ENCODE measurements around the gene CPT2. TPM values are rescaled to one million over a fixed set of nuclear protein-coding genes. Genes with fewer than 3 reads are reported as not detected.

The CPT2 gene
- total RNA-seq, 1 donor from 2014 or later = 24.8 TPM

- H3K27me3 ChIP-seq = no peaks in the 10 kb centered on the region
- H3K36me3 ChIP-seq = peaks cover 23 to 25% of the 10 kb centered on the region in 2 donors
- no peaks in the 10 kb centered on the region for H3K4me1 ChIP-seq
- H3K9me3 ChIP-seq = no peaks in the 10 kb centered on the region
- TF ChIP-seq, protein P1, sequence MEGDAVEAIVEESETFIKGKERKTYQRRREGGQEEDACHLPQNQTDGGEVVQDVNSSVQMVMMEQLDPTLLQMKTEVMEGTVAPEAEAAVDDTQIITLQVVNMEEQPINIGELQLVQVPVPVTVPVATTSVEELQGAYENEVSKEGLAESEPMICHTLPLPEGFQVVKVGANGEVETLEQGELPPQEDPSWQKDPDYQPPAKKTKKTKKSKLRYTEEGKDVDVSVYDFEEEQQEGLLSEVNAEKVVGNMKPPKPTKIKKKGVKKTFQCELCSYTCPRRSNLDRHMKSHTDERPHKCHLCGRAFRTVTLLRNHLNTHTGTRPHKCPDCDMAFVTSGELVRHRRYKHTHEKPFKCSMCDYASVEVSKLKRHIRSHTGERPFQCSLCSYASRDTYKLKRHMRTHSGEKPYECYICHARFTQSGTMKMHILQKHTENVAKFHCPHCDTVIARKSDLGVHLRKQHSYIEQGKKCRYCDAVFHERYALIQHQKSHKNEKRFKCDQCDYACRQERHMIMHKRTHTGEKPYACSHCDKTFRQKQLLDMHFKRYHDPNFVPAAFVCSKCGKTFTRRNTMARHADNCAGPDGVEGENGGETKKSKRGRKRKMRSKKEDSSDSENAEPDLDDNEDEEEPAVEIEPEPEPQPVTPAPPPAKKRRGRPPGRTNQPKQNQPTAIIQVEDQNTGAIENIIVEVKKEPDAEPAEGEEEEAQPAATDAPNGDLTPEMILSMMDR (IDR thresholded peaks at IDR 0.05) = no peak
- DNase-seq (ENCODE audit: low spot score in 2 of 2) = no peak
- intact Hi-C loops (cut with DNase I) = no loop called here
- H3K4me3 ChIP-seq = no peak overlapping the region
- H3K27ac ChIP-seq = no peak overlapping the region
Observed at GRCh38 chr1:53259932-53260331, 63.3 kb downstream of the CPT2 start.

GRCh38 chr1:53260631-53261247 lies 64.1 kb downstream of the CPT2 start:
- peak in 1 of 2 donors; percentile 35 for DNase-seq (ENCODE audit: low spot score in 2 of 2)
- peaks cover 23 to 25% of the 10 kb centered on the region in 2 donors for H3K36me3 ChIP-seq
- no peaks in the 10 kb centered on the region for H3K9me3 ChIP-seq
- intact Hi-C loops (cut with DNase I) = no loop called here
- H3K27me3 ChIP-seq = no peaks in the 10 kb centered on the region
- no peaks in the 10 kb centered on the region for H3K4me1 ChIP-seq
- TF ChIP-seq, protein P1 (IDR thresholded peaks at IDR 0.05) = no peak
- no peak overlapping the region for H3K4me3 ChIP-seq
- H3K27ac ChIP-seq = no peak overlapping the region

GRCh38 chr1:53262000-53262399 lies 65.4 kb downstream of the CPT2 start:
- DNase-seq (ENCODE audit: low spot score in 2 of 2) = peak in 1 of 2 donors; percentile 18
- Histone ChIP-seq H3K27me3 (no peaks in the 10 kb centered on the region), H3K4me1 (no peaks in the 10 kb centered on the region), H3K27ac (no peak overlapping the region), H3K4me3 (no peak overlapping the region), H3K36me3 (peaks cover 22 to 23% of the 10 kb centered on the region in 2 donors), H3K9me3 (no peaks in the 10 kb centered on the region)
- TF ChIP-seq, protein P1 (IDR thresholded peaks at IDR 0.05) = no peak
- intact Hi-C loops (cut with DNase I) = no loop called here

Other genes with a start within 250 kb of the CPT2 start
- gene PODN, start 134.6 kb upstream of the CPT2 start, total RNA-seq = 245 TPM
- not detected for gene SLC1A7, start 54.2 kb upstream of the CPT2 start, total RNA-seq
- 28.9 TPM for gene CZIB, start 23.8 kb downstream of the CPT2 start, total RNA-seq
- 10.9 TPM for gene MAGOH, start 41.7 kb downstream of the CPT2 start, total RNA-seq
- 10.0 TPM for gene LRP8, start 131.2 kb downstream of the CPT2 start, total RNA-seq